ENCODE data around the gene IFIT3.

- TF ChIP-seq CTCF (IDR thresholded peaks at IDR 0.05) (no peak), POLR2A (IDR thresholded peaks at IDR 0.05) (no peak), POLR2AphosphoS5 (IDR thresholded peaks at IDR 0.05) (no peak), EP300 (IDR thresholded peaks at IDR 0.05) (no peak)
Measured at GRCh38 chr10:89304026-89304425, 23.8 kb upstream of the IFIT3 start.
